GM19372 (cell line): ENCODE results near the gene PLCD3.

Source experiments
- ATAC-seq: cut with Tn5 transposase; IDR thresholded peaks from one replicate; pipeline ENCODE4 v1.9.1; 2021; ENCODE audit warnings: mild to moderate bottlenecking, low read depth, moderate library complexity; ENCODE audit not compliant: unreplicated experiment

PLCD3 gene

GRCh38 chr17:45118691-45119090 lies 13.6 kb downstream of the PLCD3 start:
- ATAC-seq, result no peak

GRCh38 chr17:45117848-45118646 lies 14.3 kb downstream of the PLCD3 start:
- no peak for ATAC-seq

- no peak for ATAC-seq
These were observed 15.0 kb downstream of the PLCD3 start for GRCh38 chr17:45117334-45117733.

- ATAC-seq, result no peak
These were observed 15.8 kb downstream of the PLCD3 start for GRCh38 chr17:45116434-45117016.

GRCh38 chr17:45115871-45116270 lies 16.4 kb downstream of the PLCD3 start:
- ATAC-seq, result no peak

- ATAC-seq, result no peak
These were observed 17.2 kb downstream of the PLCD3 start for GRCh38 chr17:45115015-45115625.

- ATAC-seq, result no peak
These were observed 18.0 kb downstream of the PLCD3 start for GRCh38 chr17:45114117-45114932.

- no peak for ATAC-seq
These were observed 18.9 kb downstream of the PLCD3 start for GRCh38 chr17:45113424-45113754.

GRCh38 chr17:45112559-45113423 lies 19.5 kb downstream of the PLCD3 start:
- no peak for ATAC-seq

- ATAC-seq, result no peak
These were observed 20.5 kb downstream of the PLCD3 start for GRCh38 chr17:45111850-45112249.

- ATAC-seq, result no peak
These were observed 21.4 kb downstream of the PLCD3 start for GRCh38 chr17:45110676-45111611.

- ATAC-seq, result no peak
These were observed 23.5 kb downstream of the PLCD3 start for GRCh38 chr17:45108595-45109521.

- ATAC-seq, result no peak
These were observed 24.3 kb downstream of the PLCD3 start for GRCh38 chr17:45108051-45108450.

- no peak for ATAC-seq
These were observed 24.9 kb downstream of the PLCD3 start for GRCh38 chr17:45107293-45108010.

GRCh38 chr17:45106582-45106981 lies 25.7 kb downstream of the PLCD3 start:
- no peak for ATAC-seq

GRCh38 chr17:45106096-45106495 lies 26.2 kb downstream of the PLCD3 start:
- no peak for ATAC-seq

- no peak for ATAC-seq
These were observed 27.2 kb downstream of the PLCD3 start for GRCh38 chr17:45104907-45105624.
